A549 (cell line): ENCODE measurements around the gene CABP1.

ENCODE experiments used
- CBX2 ChIP-seq: fragments of 200-600 bp; sonication (generic); IDR thresholded peaks from 2 replicates; pipeline ENCODE4 v1.6.1; 2016; ENCODE audit warnings: low read depth, mild to moderate bottlenecking, borderline replicate concordance
- CBX8 ChIP-seq: fragments of 200-600 bp; sonication (generic); IDR thresholded peaks from 2 replicates; pipeline ENCODE4 v1.6.1; 2016
- KDM1A ChIP-seq: fragments of 200-600 bp; sonication (generic); IDR thresholded peaks from 2 replicates; pipeline ENCODE4 v1.6.1; 2016; ENCODE audit warnings: low read depth, mild to moderate bottlenecking
- NFE2L2 ChIP-seq: fragments of 150-350 bp; conservative IDR thresholded peaks from 2 replicates; pipeline ENCODE4 v1.6.1; 2014; ENCODE audit warnings: low read length
- POLR2A ChIP-seq: IDR thresholded peaks from 2 replicates; pipeline ENCODE4 v1.6.1; 2012; ENCODE audit warnings: mild to moderate bottlenecking, low read length
- SREBF2 ChIP-seq: fragments of 450-650 bp; IDR thresholded peaks from 2 replicates; pipeline ENCODE4 v1.6.1; 2014; ENCODE audit warnings: mild to moderate bottlenecking, moderate library complexity
- TF ChIP-seq, protein P1 (sequence below): fragments of >200 bp; sonication (Bioruptor Twin); formaldehyde crosslinking; IDR thresholded peaks from 3 replicates; pipeline ENCODE4 v1.5.1; 2016
- TF ChIP-seq, protein P2 (sequence below): fragments of 250-450 bp; sonication (Bioruptor Pico); IDR thresholded peaks from 2 replicates; pipeline ENCODE4 v1.5.0; 2021; ENCODE audit warnings: mild to moderate bottlenecking, moderate library complexity, borderline replicate concordance
- TF ChIP-seq, protein P3 (sequence below): fragments of 200-600 bp; sonication (generic); IDR thresholded peaks from 2 replicates; pipeline ENCODE4 v1.6.1; 2016; ENCODE audit warnings: antibody characterized with exemption, mild to moderate bottlenecking, moderate library complexity

DNA sequence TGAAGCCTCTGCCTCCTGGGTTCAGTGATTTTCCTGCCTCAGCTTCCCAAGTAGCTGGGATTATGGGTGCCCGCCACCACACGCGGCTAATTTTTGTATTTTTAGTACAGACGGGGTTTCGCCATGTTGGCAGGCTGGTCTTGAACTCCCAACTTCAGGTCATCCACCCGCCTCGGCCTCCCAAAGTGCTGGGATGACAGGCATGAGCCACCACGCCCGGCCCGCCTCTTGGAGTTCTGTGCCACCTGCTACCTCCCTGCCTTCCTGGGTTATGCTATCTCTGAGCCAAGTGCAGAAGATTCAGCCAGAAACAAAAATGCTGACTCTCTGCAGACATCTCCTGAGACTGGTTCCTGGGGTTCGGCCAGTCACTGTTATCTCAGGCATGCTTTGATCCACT, 13.2 kb downstream of the CABP1 start:
- TF ChIP-seq NFE2L2 (no peak), CBX2 (no peak), SREBF2 (no peak), POLR2A (no peak), KDM1A (no peak), CBX8 (no peak)
- TF ChIP-seq, protein P1, sequence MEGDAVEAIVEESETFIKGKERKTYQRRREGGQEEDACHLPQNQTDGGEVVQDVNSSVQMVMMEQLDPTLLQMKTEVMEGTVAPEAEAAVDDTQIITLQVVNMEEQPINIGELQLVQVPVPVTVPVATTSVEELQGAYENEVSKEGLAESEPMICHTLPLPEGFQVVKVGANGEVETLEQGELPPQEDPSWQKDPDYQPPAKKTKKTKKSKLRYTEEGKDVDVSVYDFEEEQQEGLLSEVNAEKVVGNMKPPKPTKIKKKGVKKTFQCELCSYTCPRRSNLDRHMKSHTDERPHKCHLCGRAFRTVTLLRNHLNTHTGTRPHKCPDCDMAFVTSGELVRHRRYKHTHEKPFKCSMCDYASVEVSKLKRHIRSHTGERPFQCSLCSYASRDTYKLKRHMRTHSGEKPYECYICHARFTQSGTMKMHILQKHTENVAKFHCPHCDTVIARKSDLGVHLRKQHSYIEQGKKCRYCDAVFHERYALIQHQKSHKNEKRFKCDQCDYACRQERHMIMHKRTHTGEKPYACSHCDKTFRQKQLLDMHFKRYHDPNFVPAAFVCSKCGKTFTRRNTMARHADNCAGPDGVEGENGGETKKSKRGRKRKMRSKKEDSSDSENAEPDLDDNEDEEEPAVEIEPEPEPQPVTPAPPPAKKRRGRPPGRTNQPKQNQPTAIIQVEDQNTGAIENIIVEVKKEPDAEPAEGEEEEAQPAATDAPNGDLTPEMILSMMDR = no peak
- TF ChIP-seq, protein P2, sequence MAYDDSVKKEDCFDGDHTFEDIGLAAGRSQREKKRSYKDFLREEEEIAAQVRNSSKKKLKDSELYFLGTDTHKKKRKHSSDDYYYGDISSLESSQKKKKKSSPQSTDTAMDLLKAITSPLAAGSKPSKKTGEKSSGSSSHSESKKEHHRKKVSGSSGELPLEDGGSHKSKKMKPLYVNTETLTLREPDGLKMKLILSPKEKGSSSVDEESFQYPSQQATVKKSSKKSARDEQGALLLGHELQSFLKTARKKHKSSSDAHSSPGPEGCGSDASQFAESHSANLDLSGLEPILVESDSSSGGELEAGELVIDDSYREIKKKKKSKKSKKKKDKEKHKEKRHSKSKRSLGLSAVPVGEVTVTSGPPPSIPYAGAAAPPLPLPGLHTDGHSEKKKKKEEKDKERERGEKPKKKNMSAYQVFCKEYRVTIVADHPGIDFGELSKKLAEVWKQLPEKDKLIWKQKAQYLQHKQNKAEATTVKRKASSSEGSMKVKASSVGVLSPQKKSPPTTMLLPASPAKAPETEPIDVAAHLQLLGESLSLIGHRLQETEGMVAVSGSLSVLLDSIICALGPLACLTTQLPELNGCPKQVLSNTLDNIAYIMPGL (CRISPR knock-in tag) = no peak
- TF ChIP-seq, protein P3, sequence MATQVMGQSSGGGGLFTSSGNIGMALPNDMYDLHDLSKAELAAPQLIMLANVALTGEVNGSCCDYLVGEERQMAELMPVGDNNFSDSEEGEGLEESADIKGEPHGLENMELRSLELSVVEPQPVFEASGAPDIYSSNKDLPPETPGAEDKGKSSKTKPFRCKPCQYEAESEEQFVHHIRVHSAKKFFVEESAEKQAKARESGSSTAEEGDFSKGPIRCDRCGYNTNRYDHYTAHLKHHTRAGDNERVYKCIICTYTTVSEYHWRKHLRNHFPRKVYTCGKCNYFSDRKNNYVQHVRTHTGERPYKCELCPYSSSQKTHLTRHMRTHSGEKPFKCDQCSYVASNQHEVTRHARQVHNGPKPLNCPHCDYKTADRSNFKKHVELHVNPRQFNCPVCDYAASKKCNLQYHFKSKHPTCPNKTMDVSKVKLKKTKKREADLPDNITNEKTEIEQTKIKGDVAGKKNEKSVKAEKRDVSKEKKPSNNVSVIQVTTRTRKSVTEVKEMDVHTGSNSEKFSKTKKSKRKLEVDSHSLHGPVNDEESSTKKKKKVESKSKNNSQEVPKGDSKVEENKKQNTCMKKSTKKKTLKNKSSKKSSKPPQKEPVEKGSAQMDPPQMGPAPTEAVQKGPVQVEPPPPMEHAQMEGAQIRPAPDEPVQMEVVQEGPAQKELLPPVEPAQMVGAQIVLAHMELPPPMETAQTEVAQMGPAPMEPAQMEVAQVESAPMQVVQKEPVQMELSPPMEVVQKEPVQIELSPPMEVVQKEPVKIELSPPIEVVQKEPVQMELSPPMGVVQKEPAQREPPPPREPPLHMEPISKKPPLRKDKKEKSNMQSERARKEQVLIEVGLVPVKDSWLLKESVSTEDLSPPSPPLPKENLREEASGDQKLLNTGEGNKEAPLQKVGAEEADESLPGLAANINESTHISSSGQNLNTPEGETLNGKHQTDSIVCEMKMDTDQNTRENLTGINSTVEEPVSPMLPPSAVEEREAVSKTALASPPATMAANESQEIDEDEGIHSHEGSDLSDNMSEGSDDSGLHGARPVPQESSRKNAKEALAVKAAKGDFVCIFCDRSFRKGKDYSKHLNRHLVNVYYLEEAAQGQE = no peak
